GM18867 (cell line): ENCODE results near the gene ZNF385B.

Experiments
- ATAC-seq: cut with Tn5 transposase; IDR thresholded peaks from one replicate; pipeline ENCODE4 v1.9.1; 2021; ENCODE audit warnings: mild to moderate bottlenecking, moderate library complexity; ENCODE audit not compliant: unreplicated experiment

ZNF385B gene

GRCh38 chr2:179559108-179559806 lies 302.2 kb downstream of the ZNF385B start:
- ATAC-seq = no peak

GRCh38 chr2:179558010-179558934 lies 303.1 kb downstream of the ZNF385B start:
- no peak for ATAC-seq

GRCh38 chr2:179556425-179556824 lies 305.0 kb downstream of the ZNF385B start:
- no peak for ATAC-seq

- ATAC-seq = no peak
These were observed 305.6 kb downstream of the ZNF385B start for GRCh38 chr2:179555691-179556283.

- ATAC-seq = no peak
These were observed 306.6 kb downstream of the ZNF385B start for GRCh38 chr2:179554639-179555386.

- ATAC-seq = no peak
These were observed 308.0 kb downstream of the ZNF385B start for GRCh38 chr2:179553382-179553781.

- no peak for ATAC-seq
These were observed 309.8 kb downstream of the ZNF385B start for GRCh38 chr2:179551539-179552045.

- no peak for ATAC-seq
These were observed 310.6 kb downstream of the ZNF385B start for GRCh38 chr2:179550849-179551248.

- no peak for ATAC-seq
These were observed 311.2 kb downstream of the ZNF385B start for GRCh38 chr2:179550214-179550613.

GRCh38 chr2:179546656-179547055 lies 314.8 kb downstream of the ZNF385B start:
- no peak for ATAC-seq

- ATAC-seq = no peak
These were observed 316.4 kb downstream of the ZNF385B start for GRCh38 chr2:179545024-179545423.

GRCh38 chr2:179543361-179543901 lies 318.0 kb downstream of the ZNF385B start:
- no peak for ATAC-seq

- no peak for ATAC-seq
These were observed 319.8 kb downstream of the ZNF385B start for GRCh38 chr2:179541586-179541985.

- ATAC-seq = no peak
These were observed 322.3 kb downstream of the ZNF385B start for GRCh38 chr2:179539124-179539511.

- ATAC-seq = no peak
These were observed 322.8 kb downstream of the ZNF385B start for GRCh38 chr2:179538406-179539123.

- no peak for ATAC-seq
These were observed 325.2 kb downstream of the ZNF385B start for GRCh38 chr2:179536185-179536584.

GRCh38 chr2:179533875-179534274 lies 327.5 kb downstream of the ZNF385B start:
- ATAC-seq = no peak

- ATAC-seq = no peak
These were observed 328.5 kb downstream of the ZNF385B start for GRCh38 chr2:179532863-179533278.

GRCh38 chr2:179528576-179529069 lies 332.8 kb downstream of the ZNF385B start:
- no peak for ATAC-seq

- no peak for ATAC-seq
These were observed 336.1 kb downstream of the ZNF385B start for GRCh38 chr2:179525340-179525739.
